ENCODE results near the gene PER1. TPM values are rescaled to one million over a fixed set of nuclear protein-coding genes. Genes with fewer than 3 reads are reported as not detected.

PER1 gene
- total and polyA plus RNA-seq, 9 of the 15 experiments (the other 6 are each of a cell fraction or from before 2014, with no cell fraction given): 0.13 to 26.0 (median 3.4) TPM

GRCh38 chr17:8156246-8156992, 4.2 kb upstream of the PER1 start (continued):
- no peak for TF ChIP-seq HDAC6 (IDR thresholded peaks at IDR 0.05; ENCODE audit: low read depth, low read length)
- no peak; the same call in 1 of the 2 replicates for TF ChIP-seq MITF (IDR thresholded peaks at IDR 0.05)
- TF ChIP-seq HEY1 (CRISPR knock-in tag; IDR thresholded peaks at IDR 0.05; ENCODE audit: borderline replicate concordance): no peak
- 0 out of 2 replicates have a peak, but pooled peaks have one; percentile 52 for TF ChIP-seq ZNF24 (IDR thresholded peaks at IDR 0.05)
- TF ChIP-seq RBFOX2 (IDR thresholded peaks at IDR 0.05; ENCODE audit: low read depth, low read length): peak; percentile 82
- TF ChIP-seq MYNN (IDR thresholded peaks at IDR 0.05): peak; percentile 18; the same call in 1 of the 2 replicates
- no peak for TF ChIP-seq MYNN (CRISPR knock-in tag; IDR thresholded peaks at IDR 0.05)
- peak; percentile 67 for TF ChIP-seq ZFX (CRISPR knock-in tag; IDR thresholded peaks at IDR 0.05)
- no peak for TF ChIP-seq ZNF407 (IDR thresholded peaks at IDR 0.05; ENCODE audit: low read depth)
- TF ChIP-seq MNT (conservative IDR thresholded peaks at IDR 0.05): peak; percentile 100
- TF ChIP-seq KLF13 (tag; IDR thresholded peaks at IDR 0.05; ENCODE audit: borderline replicate concordance, low read depth): peak; percentile 90
- TF ChIP-seq POLR3G (IDR thresholded peaks at IDR 0.05; ENCODE audit: extremely low read depth, insufficient read length, insufficient replicate concordance): no peak
- TF ChIP-seq ZNF140 (CRISPR knock-in tag; IDR thresholded peaks at IDR 0.05): no peak

All from K562 (cell line).